Measurements from ENCODE around the gene CSNK1D.

CSNK1D gene

DNA sequence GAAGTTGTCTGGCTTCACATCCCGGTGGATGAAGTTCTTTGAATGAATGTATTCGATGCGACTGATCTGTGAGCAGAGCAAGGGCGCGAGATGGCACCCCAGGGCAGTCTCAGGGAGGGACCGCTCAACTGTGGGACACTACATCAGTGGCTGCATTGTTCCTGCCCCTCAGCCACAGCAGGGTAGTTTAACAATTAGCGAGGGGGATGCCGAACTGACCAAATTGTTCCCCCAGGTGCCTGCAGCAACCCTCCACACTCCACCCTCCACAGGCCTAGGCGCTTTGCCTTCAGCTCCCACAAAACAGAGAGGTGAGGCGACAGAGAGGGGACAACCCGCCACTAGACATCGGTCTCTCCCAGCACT is 20.3 kb downstream of the CSNK1D start:
- no peak for DNase-seq

DNA sequence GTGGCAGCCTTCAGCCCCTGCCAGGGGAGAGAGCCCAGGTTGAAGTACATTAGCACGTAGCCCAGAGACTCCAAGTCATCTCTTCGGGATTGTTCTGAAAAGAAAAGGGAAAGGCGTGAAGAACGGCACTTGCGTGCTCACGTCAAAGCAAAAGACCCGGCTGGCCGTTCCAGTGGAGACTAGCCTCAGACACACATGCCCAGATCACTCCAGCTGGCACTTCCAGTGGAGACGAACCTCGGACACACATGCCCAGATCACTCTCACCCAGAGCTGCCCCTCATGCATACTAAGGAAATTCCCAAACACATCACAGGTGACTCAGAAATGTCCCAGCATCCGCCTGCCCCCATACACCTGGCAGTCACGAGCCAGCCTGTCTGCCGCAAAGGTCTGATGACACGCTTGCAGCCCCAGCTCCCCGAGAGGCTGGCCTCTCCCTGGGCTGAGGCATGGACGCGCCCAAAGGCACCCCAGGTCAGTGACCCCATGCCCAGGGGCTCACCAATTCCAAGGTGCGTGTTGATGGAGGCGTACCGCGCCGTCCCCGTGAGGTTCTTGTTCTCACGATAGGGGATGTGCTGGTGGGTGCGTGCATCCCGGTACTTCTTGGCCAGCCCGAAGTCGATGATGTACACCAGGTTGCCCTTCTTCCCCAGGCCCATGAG is 20.9 kb downstream of the CSNK1D start:
- DNase-seq = no peak

DNA sequence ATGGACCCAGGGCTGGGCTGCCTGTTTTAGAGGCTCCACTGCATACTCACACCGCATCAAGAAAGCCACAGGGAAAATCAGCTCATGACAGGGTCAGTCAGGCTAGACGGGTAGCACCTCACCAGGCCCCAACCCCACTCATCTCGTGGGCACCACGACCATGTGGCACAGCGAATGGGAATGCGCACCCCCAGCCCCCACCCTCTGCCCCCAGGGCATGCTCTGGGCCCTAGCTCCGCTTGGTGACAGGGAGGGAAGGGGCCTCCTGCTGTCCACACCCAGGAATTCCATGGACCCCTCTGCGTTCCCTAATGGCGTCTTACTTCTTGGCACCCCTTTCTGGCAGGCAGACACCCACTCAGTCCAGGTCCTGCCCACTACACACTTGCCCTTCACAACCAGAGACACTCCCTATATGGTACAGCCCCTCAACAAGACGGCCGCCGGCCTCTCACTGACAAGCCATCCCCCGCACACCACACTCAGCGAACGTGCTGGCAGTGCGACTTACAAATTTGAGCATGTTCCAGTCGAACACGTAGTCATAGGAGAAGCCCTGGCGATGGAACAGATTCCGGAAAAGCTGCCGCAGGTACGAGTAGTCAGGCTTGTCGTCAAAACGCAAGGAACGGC is 22.5 kb downstream of the CSNK1D start:
- peak in 1 of 58 donors; percentile 18 for DNase-seq

DNA sequence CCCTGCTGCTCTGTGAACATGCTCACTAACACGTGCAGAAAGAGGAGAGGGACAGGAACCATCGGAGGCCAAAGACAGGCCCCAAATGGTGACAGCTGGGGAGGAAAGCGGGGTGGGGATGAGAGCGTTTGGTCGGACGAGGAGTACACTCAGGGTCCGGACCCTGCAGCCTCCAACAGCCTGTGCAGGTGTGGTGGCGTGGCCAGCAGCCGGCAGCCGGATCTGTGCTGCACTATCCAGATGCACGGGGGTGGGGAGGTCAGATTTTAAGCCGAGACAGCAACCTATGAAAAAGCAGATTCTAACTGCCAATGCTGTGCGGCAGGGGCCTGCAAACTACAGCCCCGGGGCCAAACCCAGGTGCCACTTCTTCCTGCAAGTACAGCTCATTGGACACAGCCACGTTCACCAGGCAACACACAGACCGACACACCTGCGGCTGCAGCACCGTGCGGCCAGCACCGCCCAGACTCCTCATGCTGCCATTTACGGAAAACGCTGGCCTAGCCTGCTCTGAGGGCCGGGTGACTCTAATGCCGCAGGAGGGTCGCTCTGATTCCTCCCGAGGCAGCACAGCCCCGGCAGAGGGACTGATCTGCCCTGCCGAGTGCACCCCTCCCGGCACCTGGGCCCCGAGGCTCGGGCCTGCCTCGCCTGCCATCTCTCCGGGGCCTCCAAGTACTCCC is 23.5 kb downstream of the CSNK1D start:
- no peak for DNase-seq

DNA sequence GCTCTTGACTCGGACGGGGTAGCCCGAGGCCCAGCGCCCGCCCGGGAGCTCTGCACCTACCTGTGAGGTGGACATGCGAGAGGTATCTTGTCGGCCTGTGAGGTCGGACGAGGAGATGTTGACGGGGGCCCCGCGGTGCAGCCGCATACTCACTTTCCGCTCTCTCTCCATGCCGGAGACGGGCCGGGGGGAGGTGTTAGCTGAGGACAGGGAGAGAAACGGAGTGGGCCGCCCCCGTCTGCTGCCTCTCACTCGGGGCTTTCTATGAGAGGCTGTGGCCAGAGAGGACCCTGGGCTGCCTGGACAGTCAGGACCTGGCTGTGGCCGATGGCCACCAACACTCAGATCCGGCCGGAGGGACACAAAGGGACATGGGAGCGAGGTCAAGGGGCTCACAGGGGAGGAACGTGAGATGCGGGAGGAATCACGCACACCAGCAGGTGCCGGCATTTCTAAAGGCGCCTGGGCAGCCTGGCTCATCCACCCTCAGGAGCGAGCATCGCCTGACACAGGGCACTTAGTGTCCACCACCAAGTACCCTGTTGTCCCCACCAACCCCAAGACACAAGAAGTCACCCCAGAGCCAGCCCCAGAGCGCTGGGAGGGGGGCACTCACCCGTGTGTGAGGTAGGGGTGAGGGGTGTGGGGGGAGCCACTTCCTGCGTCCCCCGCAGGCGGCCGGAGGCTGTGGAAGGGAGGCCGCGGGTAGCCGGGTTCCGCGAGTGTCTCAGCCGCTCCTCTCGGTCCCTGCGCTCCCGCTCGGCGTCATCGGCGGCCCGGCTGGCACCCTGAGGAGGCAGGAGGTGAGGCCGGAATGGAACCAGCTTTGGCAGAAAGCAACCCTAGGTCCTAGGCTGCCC is 24.5 kb downstream of the CSNK1D start:
- no peak for DNase-seq

DNA sequence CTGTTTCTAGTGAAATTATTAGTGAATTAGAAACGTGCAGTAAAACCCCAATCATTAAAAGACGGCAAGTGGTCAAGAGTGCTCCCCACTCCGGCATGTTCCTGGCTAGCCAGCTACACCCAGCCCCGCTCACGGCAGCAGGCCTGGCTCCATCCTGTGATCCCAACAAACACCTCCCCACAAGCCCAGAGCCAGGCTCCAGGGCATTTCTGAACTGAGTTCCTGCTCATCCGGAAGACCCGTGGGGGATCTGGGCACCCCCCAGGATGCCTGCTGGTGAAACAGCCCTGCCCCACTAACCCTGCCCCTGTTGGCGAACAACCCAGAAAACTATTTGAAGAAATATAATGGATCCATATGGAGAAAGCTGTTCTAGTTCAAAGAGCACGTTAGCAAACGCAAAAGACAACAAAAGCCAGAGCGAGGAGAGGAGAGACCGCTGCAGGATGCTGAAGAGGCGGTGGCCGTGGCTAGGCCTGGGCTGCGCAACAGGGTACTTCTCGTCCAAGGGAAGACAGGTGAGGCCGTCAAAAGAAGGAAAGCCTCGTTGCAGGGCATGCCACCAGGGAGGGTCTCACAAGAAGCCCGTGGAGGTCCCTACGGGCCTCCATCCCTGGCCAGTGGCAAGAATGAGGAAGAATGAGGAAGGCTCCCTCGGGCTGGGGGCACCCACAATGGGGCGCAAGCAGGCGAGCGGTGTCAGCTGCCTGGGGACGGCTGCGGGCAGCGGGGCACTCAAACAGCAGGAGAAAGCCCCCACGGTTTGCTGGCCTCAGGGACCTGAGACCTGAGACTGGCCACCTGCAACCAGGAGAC is 25.4 kb downstream of the CSNK1D start:
- no peak for DNase-seq

DNA sequence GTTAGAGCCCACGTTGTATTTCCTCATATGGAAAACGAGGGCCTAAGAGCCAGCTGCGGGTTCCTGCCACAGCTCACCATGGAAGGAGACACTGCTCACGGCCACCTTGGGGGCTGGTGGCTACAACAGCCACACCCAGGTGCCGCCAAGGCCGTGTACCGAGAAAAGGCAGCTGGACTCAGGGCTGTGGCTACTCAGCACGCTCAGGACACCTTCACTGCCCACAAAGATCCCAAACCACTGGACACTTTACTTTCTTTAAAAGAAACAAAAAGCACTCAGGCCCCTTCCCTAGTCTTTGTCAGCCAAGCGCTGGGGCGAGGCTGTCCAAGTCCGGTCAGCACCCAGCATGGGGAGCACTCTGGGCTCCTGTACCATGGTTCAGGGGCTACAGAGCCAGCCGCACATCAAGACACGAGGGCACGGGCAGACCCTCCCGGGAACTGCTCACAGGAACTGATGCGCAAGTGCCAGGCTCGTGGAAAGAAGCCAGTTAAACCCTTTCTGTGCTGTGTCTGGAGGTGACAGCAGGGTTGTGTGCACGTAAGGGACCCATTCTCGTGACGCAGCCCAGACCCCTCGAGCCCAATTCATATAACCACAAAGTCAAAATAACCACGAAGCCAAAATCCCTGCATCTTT is 26.2 kb downstream of the CSNK1D start:
- DNase-seq = no peak

DNA sequence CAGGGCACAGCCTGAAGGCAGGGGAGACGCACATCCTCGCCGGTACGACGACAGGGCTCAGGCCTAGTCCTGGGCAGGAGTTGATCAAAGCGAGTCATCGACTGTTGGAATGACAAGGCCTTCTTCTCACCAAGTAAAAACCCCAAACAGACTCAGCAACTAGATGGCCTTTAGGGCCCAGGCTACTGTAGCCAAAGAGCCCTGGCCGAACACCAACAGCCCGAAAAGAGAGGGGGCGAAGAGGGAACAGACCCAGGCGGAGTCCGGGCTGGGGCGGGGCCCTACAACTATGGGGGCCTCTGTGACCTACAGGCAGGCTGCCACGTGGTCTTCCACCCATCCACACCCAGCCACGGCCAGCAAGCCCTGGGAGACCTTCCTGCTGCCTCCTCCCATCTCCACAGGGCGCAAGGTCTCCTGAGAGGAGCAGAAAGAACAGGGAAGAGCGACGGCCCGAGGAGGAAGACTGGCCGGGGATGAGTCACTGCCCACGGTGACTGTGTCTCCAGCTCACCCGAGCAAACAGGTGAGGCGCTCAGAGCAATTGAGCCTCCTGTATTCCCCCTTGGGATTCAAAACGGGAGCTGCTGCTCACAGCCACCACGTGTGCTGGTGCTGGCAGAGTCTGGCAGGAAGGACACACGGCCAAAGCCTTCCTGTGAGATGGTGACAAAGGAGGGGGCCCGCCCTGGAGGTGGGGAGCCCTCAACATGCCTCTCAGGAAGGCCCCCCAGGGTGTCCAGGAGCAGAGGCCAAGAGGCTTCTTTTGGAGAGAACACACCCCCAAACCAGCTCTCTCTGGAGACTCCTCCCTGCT is 26.9 kb downstream of the CSNK1D start:
- DNase-seq = peak in 6 of 58 donors; percentile 23 to 48 (median 32)

DNA sequence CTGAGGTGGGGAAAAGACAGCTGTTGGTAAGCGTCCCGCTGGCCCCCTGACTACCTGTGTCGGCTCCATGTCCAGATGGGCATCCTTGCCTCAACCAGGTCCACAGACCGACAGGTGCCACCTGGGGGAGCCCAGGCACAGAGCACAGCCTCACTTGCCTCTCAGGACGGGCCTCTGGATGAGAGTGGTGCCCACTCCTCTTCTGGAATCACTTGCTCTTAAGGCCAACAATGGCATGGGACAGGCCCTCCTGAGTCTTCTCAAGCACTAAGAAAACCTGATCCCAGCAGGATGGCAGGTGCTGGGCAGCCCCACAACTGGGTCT is 27.5 kb downstream of the CSNK1D start:
- no peak for DNase-seq

DNA sequence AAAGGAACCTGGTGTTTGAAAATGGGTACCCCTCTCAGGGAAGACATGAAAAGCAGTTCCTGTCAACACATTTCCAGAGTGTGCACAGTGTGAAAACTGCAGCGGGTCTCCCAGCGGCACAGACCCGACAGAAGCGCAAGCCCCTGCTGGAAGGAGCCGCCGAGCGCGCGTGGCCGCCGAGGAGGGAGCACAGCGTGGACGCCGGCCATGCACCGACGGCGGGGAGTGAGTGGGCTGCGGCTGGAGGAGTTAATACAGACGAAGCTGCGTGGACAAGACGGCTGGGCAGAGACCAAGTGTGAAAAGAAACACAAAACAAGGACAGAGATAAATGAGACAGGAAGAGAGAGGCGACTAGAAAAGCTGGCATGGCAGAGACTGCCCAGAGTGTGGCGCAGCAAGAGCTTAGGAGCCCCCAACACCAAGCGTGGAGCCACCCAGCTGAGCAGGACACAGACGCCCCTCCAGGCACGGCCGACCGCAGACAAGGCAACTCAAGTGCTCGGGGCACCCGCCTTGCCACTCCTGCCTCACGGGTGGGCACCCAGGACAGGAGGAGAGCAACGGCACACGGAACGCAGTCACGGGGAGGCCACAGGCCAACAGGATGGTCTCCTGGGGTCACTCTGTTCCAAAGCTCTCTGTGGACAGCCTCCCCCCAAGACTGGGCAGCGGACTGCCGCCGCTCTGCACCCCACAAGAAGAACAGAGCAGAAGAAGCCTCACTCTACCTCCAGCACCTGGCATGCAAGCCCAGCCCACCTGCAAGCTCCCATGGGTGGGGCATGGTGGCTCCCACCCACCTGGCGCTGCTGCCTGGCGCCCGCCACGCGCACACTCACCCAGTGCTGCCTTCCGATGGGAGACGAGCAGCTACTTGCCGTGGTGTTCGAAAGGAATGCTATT is 28.1 kb downstream of the CSNK1D start:
- peak in 1 of 58 donors; percentile 16 for DNase-seq

DNA sequence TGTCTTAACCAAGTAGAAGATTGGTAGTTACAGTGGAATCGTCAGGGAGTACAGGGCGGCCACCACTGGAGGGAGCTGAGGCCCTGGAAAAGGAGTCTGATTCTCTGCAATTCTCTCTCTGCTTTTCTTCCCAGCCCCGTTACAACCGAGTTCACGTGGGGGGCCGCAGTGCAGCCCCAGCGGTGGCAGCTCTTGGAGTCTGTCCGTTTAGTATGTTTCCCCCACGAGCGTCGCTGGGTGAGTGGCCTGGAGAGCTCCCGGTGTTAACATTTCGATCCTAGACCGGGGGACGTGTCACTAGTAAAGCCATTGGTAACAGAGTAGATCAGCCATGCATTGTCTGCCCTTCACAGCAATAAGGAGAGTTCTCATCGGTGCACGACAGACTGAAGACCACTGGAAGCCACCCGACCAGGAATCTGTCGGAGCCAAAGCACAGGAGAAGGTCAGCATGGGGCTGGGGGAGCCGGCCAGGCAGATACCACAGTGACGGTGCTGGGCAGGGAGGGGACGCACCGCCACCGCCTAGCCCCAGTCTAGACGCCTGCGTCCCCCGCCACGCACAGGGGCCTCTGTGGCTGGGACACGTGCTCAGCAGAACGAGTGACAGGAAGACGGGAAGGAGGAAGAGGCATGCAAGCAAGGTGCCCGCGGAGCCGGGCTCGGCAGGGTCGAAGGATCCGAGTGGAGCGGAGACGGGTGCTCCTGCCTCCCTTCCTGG is 28.9 kb downstream of the CSNK1D start:
- peak in 28 of 58 donors; percentile 16 to 67 (median 33) for DNase-seq

DNA sequence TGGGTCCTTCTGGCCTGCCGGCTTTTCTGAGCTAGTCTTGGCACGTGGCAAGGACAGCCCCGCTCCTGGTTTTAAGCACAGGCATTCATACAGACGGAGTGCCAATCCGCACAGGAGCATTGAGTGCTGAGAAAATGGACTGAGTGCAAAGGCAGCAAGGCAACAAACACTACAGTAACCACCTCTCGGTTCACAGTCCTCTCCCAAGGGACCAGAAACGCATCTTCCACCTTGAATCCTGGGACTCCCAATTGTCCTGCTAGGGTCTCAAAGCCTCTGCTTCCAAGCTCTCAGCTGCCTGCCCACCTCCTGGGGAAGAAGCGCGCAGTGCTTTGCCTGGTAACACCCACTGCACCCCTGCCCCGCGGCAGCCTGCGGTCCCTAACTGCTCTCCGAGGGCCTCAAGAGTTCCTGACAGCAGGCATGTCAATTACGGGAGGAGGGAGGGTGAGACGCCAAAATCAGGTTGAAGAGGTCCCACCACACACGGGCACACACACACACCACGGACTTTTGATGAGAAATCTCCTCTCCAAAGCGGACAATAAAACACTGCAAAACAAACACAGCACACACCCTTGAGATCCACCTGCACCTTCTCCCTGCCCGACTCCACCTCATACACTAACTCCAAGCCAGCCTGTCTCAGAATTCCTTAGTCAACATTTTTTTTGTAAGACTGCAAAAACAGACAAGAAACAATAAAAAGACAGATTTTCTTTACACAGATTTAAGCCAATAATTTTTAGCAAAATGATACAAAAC is 29.7 kb downstream of the CSNK1D start:
- no peak for DNase-seq

DNA sequence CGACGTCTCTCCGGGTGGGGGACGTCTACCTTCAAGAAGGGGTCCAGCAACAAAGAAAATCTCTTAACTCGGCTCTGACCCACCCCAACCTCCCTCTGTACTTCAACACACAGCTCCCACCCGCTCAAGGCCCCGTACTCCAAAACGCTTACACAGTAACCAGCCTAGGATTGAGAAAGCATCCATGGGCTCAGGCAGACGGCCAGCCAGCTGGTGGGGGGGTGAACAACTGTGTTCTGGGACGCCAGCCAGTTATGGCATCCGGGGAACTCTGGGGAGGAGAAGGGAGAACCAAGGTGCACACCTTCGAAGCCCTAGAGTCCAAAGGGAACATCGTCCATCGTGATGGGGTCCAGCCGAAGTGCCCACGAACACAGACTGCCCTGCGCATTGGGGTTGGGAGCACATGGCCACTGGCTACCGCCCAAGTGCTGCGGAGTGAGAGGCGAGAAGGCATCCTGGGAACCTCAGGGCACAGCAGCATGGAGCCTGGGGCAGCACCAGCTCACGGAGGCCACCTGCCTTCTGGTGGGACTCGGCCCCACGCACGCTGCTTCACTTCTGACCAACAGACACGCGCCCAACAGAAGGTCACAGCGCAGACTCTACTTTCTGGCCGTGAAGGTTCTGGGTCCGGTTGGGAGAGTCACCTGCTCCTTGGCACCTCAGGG is 30.4 kb downstream of the CSNK1D start:
- DNase-seq = peak in 57 of 58 donors; percentile 14 to 90 (median 72)

DNA sequence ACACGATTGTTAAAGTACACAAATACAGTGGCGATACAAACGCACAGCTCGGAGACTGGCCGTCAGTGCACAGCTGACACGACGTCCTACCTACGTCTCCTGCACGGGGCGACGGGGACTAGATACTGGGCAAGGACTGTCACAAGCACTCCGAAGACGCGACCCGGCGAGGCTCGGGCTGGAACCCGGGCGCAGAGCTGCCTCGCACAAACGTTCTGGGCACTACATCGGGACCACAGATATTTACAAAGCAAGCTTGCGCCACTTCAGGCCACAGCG is 30.9 kb downstream of the CSNK1D start:
- DNase-seq = no peak

DNA sequence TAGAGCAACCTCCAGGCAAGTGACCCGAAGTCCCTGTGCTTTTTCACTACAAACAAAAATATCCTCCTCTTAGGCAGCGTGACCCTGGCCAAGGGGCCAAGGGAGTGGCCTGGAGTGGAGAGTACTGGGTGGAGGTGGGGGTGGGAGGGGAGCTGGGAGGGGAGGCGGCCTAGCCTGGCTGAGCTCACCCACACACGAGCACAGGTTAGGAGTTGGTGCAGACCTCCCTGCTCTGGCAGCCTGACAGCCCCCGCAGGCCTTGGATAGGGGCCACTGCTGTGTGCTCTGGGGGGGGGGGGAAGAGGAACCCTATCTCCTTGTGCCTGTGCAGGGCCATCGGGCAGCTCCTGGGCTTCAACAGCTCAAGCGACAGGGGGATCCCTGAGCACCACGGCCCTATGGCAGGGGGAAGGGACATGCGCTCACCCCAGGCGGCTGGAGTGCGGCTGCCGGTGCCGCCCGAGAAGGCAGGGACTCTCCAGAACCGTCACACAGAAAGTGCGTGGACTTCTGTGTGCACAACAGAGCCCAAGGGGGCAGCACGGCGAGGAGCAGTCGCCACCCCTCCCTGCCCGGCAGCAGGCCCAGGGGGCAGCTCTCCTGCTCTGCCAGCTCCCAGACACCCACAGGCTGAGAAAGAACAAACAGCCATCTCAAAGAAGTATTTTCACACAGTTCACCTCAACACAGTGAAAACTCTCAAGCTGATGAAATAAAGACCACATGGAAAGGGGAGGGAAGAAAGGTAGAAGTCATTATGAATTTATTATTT is 31.4 kb downstream of the CSNK1D start:
- DNase-seq = peak in 2 of 58 donors; percentile 34

All from anterior cingulate cortex (tissue), 58 donors.